DOHH2 (cell line): ENCODE results near the gene GAS7.
"Not testable (repeated sequence)": the region's sequence is repeated elsewhere in the genome, so short reads cannot be mapped to it uniquely, and the experiment has no call there.

Experiments used
- H3F3A ChIP-seq: fragments of 200-600 bp; sonication (generic), shearing (Covaris generic); 2 replicates; pipeline ENCODE4 v1.6.0; 2016; ENCODE audit warnings: antibody characterized with exemption, mild to moderate bottlenecking; ENCODE audit not compliant: control insufficient read depth, insufficient read depth
- H3K27ac ChIP-seq: fragments of 200-600 bp; sonication (generic); 2 replicates; pipeline ENCODE4 v1.5.1; 2014; ENCODE audit warnings: low read depth, mild to moderate bottlenecking, low read length, moderate library complexity
- H3K27me3 ChIP-seq: fragments of 200-600 bp; sonication (generic); 2 replicates; pipeline ENCODE4 v1.6.1; 2014; ENCODE audit warnings: mild to moderate bottlenecking, low read length, mixed read lengths; ENCODE audit not compliant: control insufficient read depth
- H3K36me3 ChIP-seq: fragments of 200-600 bp; sonication (generic); 2 replicates; pipeline ENCODE4 v1.6.1; 2014; ENCODE audit warnings: mild to moderate bottlenecking, low read length, moderate library complexity, mixed read lengths; ENCODE audit not compliant: control insufficient read depth
- H3K4me1 ChIP-seq: fragments of 200-600 bp; sonication (generic); 2 replicates; pipeline ENCODE4 v1.6.1; 2014; ENCODE audit warnings: mild to moderate bottlenecking, low read length, mixed read lengths; ENCODE audit not compliant: control insufficient read depth
- H3K4me2 ChIP-seq: fragments of 200-600 bp; sonication (generic); 2 replicates; pipeline ENCODE4 v1.6.0; 2014; ENCODE audit warnings: mild to moderate bottlenecking, low read length, moderate library complexity
- H3K4me3 ChIP-seq: fragments of 200-600 bp; sonication (generic); 2 replicates; pipeline ENCODE4 v1.5.1; 2014; ENCODE audit warnings: mild to moderate bottlenecking, low read length, mixed read lengths
- H3K79me2 ChIP-seq: fragments of 200-600 bp; sonication (generic); 2 replicates; pipeline ENCODE4 v1.6.1; 2014; ENCODE audit warnings: mild to moderate bottlenecking, low read length, mixed read lengths; ENCODE audit not compliant: control insufficient read depth
- H3K9me2 ChIP-seq: fragments of 200-600 bp; sonication (generic); replicated peaks from 2 replicates; pipeline ENCODE4 v1.6.1; 2014; ENCODE audit warnings: mild to moderate bottlenecking, low read length, mixed read lengths; ENCODE audit not compliant: control insufficient read depth
- H3K9me3 ChIP-seq: fragments of 200-600 bp; sonication (generic); 2 replicates; pipeline ENCODE4 v1.6.1; 2014; ENCODE audit warnings: antibody characterized with exemption, low read length, mixed read lengths; ENCODE audit not compliant: control insufficient read depth, insufficient read depth
- H4K20me1 ChIP-seq: fragments of 200-600 bp; sonication (generic); 2 replicates; pipeline ENCODE4 v1.6.0; 2014; ENCODE audit warnings: low read depth, mild to moderate bottlenecking, antibody characterized with exemption, low read length, moderate library complexity; ENCODE audit not compliant: control insufficient read depth, insufficient read depth
- EZH2phosphoT487 ChIP-seq: fragments of 200-600 bp; sonication (generic); IDR thresholded peaks from 2 replicates; pipeline ENCODE4 v1.6.1; 2017; ENCODE audit warnings: borderline replicate concordance, mild to moderate bottlenecking, antibody characterized with exemption, low read length, moderate library complexity, mixed read lengths
- TF ChIP-seq, protein P1 (sequence below): fragments of 200-600 bp; sonication (generic); IDR thresholded peaks from one replicate; pipeline ENCODE4 v1.5.1; 2014; ENCODE audit warnings: antibody characterized with exemption, mild to moderate bottlenecking, low read depth, low read length; ENCODE audit not compliant: poor library complexity, severe bottlenecking

GAS7 gene

DNA sequence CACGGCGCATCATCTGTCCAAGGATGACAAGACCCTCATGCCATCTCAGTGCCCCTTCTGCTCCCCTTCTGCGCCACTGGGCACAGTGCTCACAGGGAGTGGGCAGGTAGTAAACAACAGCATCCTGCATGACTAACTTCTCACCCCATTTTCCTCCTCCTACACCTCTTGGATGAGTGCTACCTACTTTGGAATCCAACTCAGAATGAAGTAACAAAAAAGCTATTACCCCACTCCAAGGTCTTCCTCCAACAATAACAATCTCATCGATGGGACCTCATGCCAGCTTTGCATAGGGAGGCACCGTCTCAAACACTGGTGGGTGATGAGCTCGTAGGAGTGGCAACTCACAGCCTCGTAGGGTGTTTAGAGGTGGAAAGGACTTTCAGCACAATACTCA is 194.7 kb downstream of the GAS7 start:
- Histone ChIP-seq H3K4me3 (no peak overlapping the region), H3K9me2 (no peaks in the 10 kb centered on the region), H3K79me2 (no peaks in the 10 kb centered on the region), H3F3A (no peaks in the 10 kb centered on the region), H3K27me3 (no peaks in the 10 kb centered on the region), H3K4me2 (no peak overlapping the region), H3K36me3 (no peaks in the 10 kb centered on the region), H3K4me1 (no peaks in the 10 kb centered on the region), H3K27ac (no peak overlapping the region), H4K20me1 (no peaks in the 10 kb centered on the region), H3K9me3 (peaks cover 5% of the 10 kb centered on the region; the same call in 1 of the 2 replicates)
- no peak for TF ChIP-seq EZH2phosphoT487
- TF ChIP-seq, protein P1, sequence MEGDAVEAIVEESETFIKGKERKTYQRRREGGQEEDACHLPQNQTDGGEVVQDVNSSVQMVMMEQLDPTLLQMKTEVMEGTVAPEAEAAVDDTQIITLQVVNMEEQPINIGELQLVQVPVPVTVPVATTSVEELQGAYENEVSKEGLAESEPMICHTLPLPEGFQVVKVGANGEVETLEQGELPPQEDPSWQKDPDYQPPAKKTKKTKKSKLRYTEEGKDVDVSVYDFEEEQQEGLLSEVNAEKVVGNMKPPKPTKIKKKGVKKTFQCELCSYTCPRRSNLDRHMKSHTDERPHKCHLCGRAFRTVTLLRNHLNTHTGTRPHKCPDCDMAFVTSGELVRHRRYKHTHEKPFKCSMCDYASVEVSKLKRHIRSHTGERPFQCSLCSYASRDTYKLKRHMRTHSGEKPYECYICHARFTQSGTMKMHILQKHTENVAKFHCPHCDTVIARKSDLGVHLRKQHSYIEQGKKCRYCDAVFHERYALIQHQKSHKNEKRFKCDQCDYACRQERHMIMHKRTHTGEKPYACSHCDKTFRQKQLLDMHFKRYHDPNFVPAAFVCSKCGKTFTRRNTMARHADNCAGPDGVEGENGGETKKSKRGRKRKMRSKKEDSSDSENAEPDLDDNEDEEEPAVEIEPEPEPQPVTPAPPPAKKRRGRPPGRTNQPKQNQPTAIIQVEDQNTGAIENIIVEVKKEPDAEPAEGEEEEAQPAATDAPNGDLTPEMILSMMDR, result no peak

DNA sequence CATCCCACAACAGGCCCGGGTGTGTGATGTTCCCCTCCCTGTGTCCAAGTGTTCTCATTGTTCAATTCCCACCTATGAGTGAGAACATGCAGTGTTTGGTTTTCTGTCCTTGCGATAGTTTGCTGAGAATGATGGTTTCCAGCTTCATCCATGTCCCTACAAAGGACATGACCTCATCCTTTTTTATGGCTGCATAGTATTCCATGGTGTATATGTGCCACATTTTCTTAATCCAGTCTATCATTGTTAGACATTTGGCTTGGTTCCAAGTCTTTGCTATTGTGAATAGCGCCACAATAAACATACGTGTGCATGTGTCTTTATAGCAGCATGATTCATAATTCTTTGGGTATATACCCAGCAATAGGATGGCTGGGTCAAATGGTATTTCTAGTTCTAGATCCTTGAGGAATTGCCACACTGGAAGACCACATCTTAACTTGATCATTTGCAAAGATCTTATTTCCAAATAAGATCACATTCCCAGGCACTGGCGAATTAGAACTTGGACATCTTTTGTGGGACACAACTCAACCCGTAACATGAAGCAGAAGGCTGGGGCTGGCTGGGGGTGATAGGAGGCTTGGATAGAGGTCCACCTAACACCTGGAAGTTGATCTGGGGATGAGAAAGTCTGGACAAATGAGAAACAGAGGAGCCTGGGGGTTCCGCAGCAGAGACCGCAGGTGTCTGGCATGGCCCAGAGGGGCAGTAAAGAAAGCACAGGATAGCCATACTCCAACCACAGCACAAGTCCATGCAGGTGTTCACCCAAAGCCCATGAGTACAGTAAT is 195.6 kb downstream of the GAS7 start:
- H3K9me3 ChIP-seq, H3K36me3 ChIP-seq, H3K9me2 ChIP-seq, H3K4me3 ChIP-seq, H4K20me1 ChIP-seq, H3K4me1 ChIP-seq, H3K27me3 ChIP-seq, H3F3A ChIP-seq, H3K79me2 ChIP-seq, H3K4me2 ChIP-seq, H3K27ac ChIP-seq: not testable (repeated sequence)

DNA sequence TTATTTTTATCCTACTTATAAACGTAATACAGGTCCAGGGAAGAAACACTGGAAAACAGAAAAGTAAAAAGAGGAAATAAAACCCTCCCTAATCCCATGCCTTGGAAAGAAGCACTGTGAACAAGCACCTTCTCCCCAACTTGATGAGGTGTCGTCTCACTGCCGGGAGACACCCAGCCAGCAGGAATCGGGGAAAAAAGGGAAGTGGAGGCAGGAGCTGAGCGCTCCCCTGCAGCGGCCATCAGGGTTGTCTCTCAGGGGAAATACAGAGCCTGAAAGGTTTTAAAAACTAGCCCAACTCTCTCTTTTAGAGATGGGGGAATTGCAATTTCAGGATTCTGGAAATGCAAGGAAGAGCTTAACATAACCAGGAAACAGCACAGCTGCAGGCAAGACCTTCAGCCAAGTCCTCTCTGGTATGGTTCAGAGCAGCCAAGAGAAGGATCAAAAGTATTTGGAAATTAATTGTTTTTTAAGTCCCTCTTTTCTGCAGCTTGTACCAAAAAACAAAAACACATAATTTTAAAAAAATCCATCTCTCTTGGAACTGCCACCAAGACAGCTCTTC is 197.0 kb downstream of the GAS7 start:
- Histone ChIP-seq H3K27ac (no peak overlapping the region), H3F3A (no peaks in the 10 kb centered on the region), H3K27me3 (no peaks in the 10 kb centered on the region), H3K9me2 (no peaks in the 10 kb centered on the region), H3K79me2 (no peaks in the 10 kb centered on the region), H3K4me3 (no peak overlapping the region), H3K4me2 (no peak overlapping the region), H3K36me3 (no peaks in the 10 kb centered on the region), H3K9me3 (peaks cover 5% of the 10 kb centered on the region; the same call in 1 of the 2 replicates), H4K20me1 (no peaks in the 10 kb centered on the region), H3K4me1 (no peaks in the 10 kb centered on the region)
- no peak for TF ChIP-seq EZH2phosphoT487
- TF ChIP-seq, protein P1, result no peak

DNA sequence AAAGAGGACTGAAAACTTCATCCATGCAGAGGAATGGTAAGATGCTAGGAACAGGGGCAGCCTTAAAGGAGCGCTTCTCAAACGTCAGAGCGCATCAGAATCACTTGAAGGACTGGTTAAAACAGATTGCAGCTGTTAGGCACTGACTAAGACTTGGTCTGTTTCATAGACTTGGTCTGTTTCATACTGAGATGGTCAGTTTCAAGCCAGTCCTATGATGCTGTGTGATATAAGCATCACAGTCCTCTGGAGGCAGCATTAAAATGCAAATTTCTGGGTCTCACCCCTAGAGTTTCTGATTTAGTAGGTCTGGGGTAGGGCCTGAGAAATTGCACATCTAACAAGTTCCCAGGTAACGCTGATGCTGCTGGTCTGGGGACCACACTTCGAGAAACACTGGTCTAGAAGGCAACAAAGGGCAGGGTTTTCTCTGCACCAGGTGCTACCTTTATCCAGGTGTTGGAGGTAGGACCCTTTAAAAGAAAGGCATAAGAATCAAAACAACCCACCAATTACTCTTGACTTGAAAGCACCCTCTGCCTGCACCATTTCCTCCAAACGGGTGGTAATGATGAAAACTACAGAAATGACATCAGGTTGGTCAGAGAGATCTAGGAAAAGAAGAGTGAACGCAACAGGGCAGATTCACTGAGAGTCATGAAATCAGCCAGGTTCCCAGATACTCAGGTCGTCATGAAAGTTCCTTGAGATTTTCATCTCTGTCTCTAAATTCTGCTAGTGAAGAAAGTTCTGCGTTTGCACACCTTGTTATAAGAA is 198.3 kb downstream of the GAS7 start:
- Histone ChIP-seq H3K9me3 (no peaks in the 10 kb centered on the region; the same call in 1 of the 2 replicates), H3K79me2 (no peaks in the 10 kb centered on the region), H3K9me2 (no peaks in the 10 kb centered on the region), H3K27ac (no peak overlapping the region), H3K4me2 (no peak overlapping the region), H3K4me3 (no peak overlapping the region), H3F3A (no peaks in the 10 kb centered on the region), H3K4me1 (no peaks in the 10 kb centered on the region), H3K36me3 (no peaks in the 10 kb centered on the region), H4K20me1 (no peaks in the 10 kb centered on the region), H3K27me3 (no peaks in the 10 kb centered on the region)
- no peak for TF ChIP-seq EZH2phosphoT487
- TF ChIP-seq, protein P1, result no peak
